OCI-LY1 (cell line): Measurements from ENCODE around the gene MNT.

Experiments used
- EZH2 ChIP-seq: fragments of 200-600 bp; sonication (generic), shearing (Covaris generic); IDR thresholded peaks from 2 replicates; pipeline ENCODE4 v1.8.0; 2017; ENCODE audit warnings: borderline replicate concordance, mixed run types, mild to moderate bottlenecking, antibody characterized with exemption, low read length, moderate library complexity, mixed read lengths
- TF ChIP-seq, protein P1 (sequence below): fragments of 200-600 bp; sonication (generic), shearing (Covaris generic); IDR thresholded peaks from 2 replicates; pipeline ENCODE4 v1.5.1; 2017; ENCODE audit warnings: mild to moderate bottlenecking, antibody characterized with exemption, low read length, moderate library complexity, mixed read lengths

DNA sequence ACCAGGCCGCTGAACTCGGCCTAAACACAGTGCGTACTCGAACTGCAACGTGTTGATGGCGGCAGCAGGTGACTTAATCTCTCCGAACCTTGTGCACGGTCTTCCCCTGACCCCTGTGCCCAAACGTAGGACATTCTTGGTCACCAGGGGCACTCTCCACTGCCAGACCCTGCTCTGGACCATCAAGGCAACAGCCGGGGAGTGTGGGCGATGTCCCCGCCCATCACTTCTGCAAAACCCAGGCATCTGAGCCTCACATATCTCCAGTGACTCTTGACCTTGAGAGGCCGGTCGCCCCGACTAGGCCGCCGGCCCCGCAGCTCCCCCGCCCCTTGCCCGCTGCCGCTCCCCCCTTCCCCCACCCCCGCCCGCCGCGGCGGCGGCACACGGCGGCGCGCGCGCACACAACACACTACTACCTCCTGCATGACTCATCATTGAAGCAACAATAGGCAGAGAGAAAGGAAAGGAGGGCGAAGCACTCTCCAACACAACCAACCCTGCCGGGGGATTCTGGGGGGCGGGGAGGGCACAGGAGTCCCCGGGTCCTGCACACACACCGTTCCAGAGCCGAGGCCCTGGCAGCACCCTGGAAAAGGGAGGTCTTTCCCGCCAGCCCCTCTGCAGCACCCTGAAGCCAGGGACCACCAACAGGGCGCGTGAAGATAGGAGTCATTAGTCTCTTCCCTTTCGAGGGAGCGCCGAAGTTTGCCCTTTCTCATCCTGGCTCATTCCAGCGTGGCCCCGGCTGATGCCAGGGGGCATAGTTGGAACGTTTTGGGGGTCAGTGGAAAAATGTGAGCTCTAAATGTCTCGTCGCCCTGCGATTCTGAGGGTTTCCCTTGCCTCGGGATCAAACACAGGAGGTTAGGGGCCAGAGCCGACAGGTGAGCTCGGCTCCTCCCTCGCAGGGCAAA is 1.9 kb downstream of the MNT start:
- TF ChIP-seq EZH2: no peak
- TF ChIP-seq, protein P1, sequence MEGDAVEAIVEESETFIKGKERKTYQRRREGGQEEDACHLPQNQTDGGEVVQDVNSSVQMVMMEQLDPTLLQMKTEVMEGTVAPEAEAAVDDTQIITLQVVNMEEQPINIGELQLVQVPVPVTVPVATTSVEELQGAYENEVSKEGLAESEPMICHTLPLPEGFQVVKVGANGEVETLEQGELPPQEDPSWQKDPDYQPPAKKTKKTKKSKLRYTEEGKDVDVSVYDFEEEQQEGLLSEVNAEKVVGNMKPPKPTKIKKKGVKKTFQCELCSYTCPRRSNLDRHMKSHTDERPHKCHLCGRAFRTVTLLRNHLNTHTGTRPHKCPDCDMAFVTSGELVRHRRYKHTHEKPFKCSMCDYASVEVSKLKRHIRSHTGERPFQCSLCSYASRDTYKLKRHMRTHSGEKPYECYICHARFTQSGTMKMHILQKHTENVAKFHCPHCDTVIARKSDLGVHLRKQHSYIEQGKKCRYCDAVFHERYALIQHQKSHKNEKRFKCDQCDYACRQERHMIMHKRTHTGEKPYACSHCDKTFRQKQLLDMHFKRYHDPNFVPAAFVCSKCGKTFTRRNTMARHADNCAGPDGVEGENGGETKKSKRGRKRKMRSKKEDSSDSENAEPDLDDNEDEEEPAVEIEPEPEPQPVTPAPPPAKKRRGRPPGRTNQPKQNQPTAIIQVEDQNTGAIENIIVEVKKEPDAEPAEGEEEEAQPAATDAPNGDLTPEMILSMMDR: 0 out of 2 replicates have a peak, but pooled peaks have one; percentile 5
